ENCODE data around the gene CAGE1. TPM values are rescaled to one million over a fixed set of nuclear protein-coding genes. Genes with fewer than 3 reads are reported as not detected.

CAGE1 gene
- total and polyA plus RNA-seq, 10 of the 15 experiments (the other 5 are each of a cell fraction or from before 2014, with no cell fraction given) = 0.03 to 0.42 (median 0.08) TPM; not detected in 3

- TF ChIP-seq ATF3 (IDR thresholded peaks at IDR 0.05; ENCODE audit: borderline replicate concordance, extremely low read depth, low read depth, low read length) (no peak), ZZZ3 (IDR thresholded peaks at IDR 0.05; ENCODE audit: control insufficient read depth, insufficient read length, low read depth) (no peak), ETV6 (conservative IDR thresholded peaks at IDR 0.05 in 1 of 2, IDR thresholded peaks at IDR 0.05 in 1 of 2; ENCODE audit: borderline replicate concordance in 1 of 2, low read depth in 1 of 2) (no peak), RFX5 (IDR thresholded peaks at IDR 0.05; ENCODE audit: low read depth, low read length) (no peak), TCF12 (IDR thresholded peaks at IDR 0.05; ENCODE audit: low read depth, low read length) (no peak)
These were observed 8.4 kb downstream of the CAGE1 start (continued) for GRCh38 chr6:7381092-7381491.

- no peak overlapping the region for H3K9ac ChIP-seq (ENCODE audit: control insufficient read depth, insufficient read depth, low read length)
- no peak overlapping the region for H2AFZ ChIP-seq (ENCODE audit: control insufficient read depth, low read depth, low read length)
- no peaks in the 10 kb centered on the region for H4K20me1 ChIP-seq (ENCODE audit: control insufficient read depth, insufficient read depth)
- no peak overlapping the region for H3K27ac ChIP-seq (ENCODE audit: control insufficient read depth, insufficient read depth)
- in situ Hi-C loops (cut with MboI) = no loop called here
- DNase-seq (ENCODE audit: low read depth, low spot score) (no peak), ATAC-seq (no peak), FAIRE-seq (no peak)
- H3K36me3 ChIP-seq (ENCODE audit: control insufficient read depth in 2 of 2, insufficient read depth in 2 of 2, low read length in 1 of 2) = no peaks in the 10 kb centered on the region
- no peaks in the 10 kb centered on the region for H3K79me2 ChIP-seq (ENCODE audit: control insufficient read depth, insufficient read depth, low read length)
- intact Hi-C loops (cut with micrococcal nuclease; ENCODE audit: unreplicated experiment) = no loop called here
- ChIA-PET RAD21 (ENCODE audit: unreplicated experiment) (no interaction called here), SMC1A (ENCODE audit: uncharacterized antibody, unreplicated experiment) (no interaction called here), CTCF (interaction anchor here (1.3 kb wide), 1 partner anchor 9 kb away, joined by 4 read pairs; no protein-coding TSS in a partner anchor), POLR2A (no interaction called here)
- H3K4me1 ChIP-seq (ENCODE audit: control insufficient read depth, insufficient read depth, low read length) = no peaks in the 10 kb centered on the region
- H3K4me3 ChIP-seq = no peak overlapping the region
- H3K27me3 ChIP-seq (replicated peaks in 1 of 2; ENCODE audit: control insufficient read depth in 2 of 2, insufficient read depth in 2 of 2, low read length in 1 of 2) = no peaks in the 10 kb centered on the region
- BruUV-seq (replicated peaks) = no TSS peak
- TF ChIP-seq MAX (IDR thresholded peaks at IDR 0.05; ENCODE audit: low read depth, low read length) (no peak), RELA (IDR thresholded peaks at IDR 0.05; ENCODE audit: borderline replicate concordance, partially characterized antibody) (no peak), ATF3 (IDR thresholded peaks at IDR 0.05; ENCODE audit: borderline replicate concordance, extremely low read depth, low read depth, low read length) (no peak), USF2 (IDR thresholded peaks at IDR 0.05; ENCODE audit: borderline replicate concordance, low read depth, low read length) (no peak), EED (IDR thresholded peaks at IDR 0.05; ENCODE audit: low read depth) (no peak), KDM1A (IDR thresholded peaks at IDR 0.05; ENCODE audit: borderline replicate concordance) (no peak), RBBP5 (conservative IDR thresholded peaks at IDR 0.05) (no peak)
- WGBS (ENCODE audit: insufficient coverage, insufficient replicate concordance, low lambda C conversion rate, missing lambda C conversion rate) = 8% methylated on average over 4 of the region's 4 CpGs
- no peaks in the 10 kb centered on the region for H3K9me3 ChIP-seq (replicated peaks; ENCODE audit: control insufficient read depth, insufficient read depth, low read length)
- H3K4me2 ChIP-seq (ENCODE audit: control insufficient read depth, insufficient read depth) = no peak overlapping the region
These were observed 10.8 kb downstream of the CAGE1 start for GRCh38 chr6:7378740-7379139.

Data from GM12878 (cell line).